Lung (tissue), 12 donors: ENCODE data around the gene ZNF862. TPM values are rescaled to one million over a fixed set of nuclear protein-coding genes. Genes with fewer than 3 reads are reported as not detected.
A peak's percentile ranks its signal among the peaks of the same experiment; 100 is the strongest.

Experiments
- ATAC-seq: fragments of 200-7000 bp; cut with Tn5 transposase; one replicate; pipeline ENCODE4 v1.9.1; 2020; ENCODE audit warnings: moderate number of reproducible peaks; ENCODE audit not compliant: insufficient read depth, low FRiP score
- DNase-seq, 3 donors: peaks; one replicate each; pipeline ENCODE4 v3.0.0-alpha.2; 2013 to 2017
- H3K27ac ChIP-seq, 2 donors: one replicate each; pipeline ENCODE4 v1.5.1; 2013; ENCODE audit warnings: mild to moderate bottlenecking in 2 of 2, moderate library complexity in 2 of 2, control low read depth in 1 of 2, inconsistent platforms in 1 of 2, low read depth in 1 of 2, low read length in 1 of 2
- H3K27me3 ChIP-seq, 3 donors: one replicate each; pipeline ENCODE4 v1.5.1; 2013; ENCODE audit warnings: low read length in 2 of 3; ENCODE audit not compliant: control insufficient read depth in 3 of 3, insufficient read depth in 3 of 3
- H3K36me3 ChIP-seq, 4 donors: one replicate each; pipeline ENCODE4 v1.5.1; 2013; ENCODE audit warnings: low read length in 4 of 4, mild to moderate bottlenecking in 1 of 4, moderate library complexity in 1 of 4; ENCODE audit not compliant: control insufficient read depth in 4 of 4, insufficient read depth in 4 of 4
- H3K4me1 ChIP-seq, 5 donors: one replicate each; pipeline ENCODE4 v1.5.1; 2013; ENCODE audit warnings: low read length in 5 of 5, mild to moderate bottlenecking in 2 of 5, moderate library complexity in 1 of 5; ENCODE audit not compliant: control insufficient read depth in 5 of 5, insufficient read depth in 5 of 5
- H3K4me3 ChIP-seq: one replicate; pipeline ENCODE4 v1.5.1; 2013; ENCODE audit warnings: mild to moderate bottlenecking, control low read depth, moderate library complexity
- H3K9ac ChIP-seq, 2 donors: one replicate each; pipeline ENCODE4 v1.5.1; 2013; ENCODE audit warnings: low read length in 2 of 2, control low read depth in 1 of 2; ENCODE audit not compliant: insufficient read depth in 1 of 2
- H3K9me3 ChIP-seq, 4 donors: one replicate each; pipeline ENCODE4 v1.5.1; 2013; ENCODE audit warnings: low read length in 3 of 4, mild to moderate bottlenecking in 1 of 4, moderate library complexity in 1 of 4; ENCODE audit not compliant: control insufficient read depth in 4 of 4, insufficient read depth in 3 of 4
- WGBS, 2 donors: extraction: QIAGEN DNeasy Blood & Tissue Kit; methylation state at CpG; one replicate each; pipeline ENCODE4 v1.1.7; 2013; 5-methylcytosine and 5-hydroxymethylcytosine counted together
- polyA plus RNA-seq, 2 donors: library from polyadenylated mRNA; stranded (reverse); fragments of 200-250 nt; gene quantifications; one replicate each; pipeline ENCODE4 v1.2.1, GENCODE V29; 2013
- total RNA-seq, 2 donors: library from RNA; depleted of rRNA in 1 of 2; stranded (reverse); fragments of >200 nt in 1 of 2; gene quantifications; one replicate each; pipeline ENCODE4 v1.2.1, GENCODE V29; 2014 to 2021
- TF ChIP-seq, protein P1 (sequence below): IDR thresholded peaks from 2 replicates; pipeline ENCODE4 v1.5.1; 2012; ENCODE audit warnings: mild to moderate bottlenecking; ENCODE audit errors: control extremely low read depth, extremely low read depth
- donor health status: control.
- donor health status: control.
- donor health status: Bipolar disorder and iron deficiency.
- donor health status: healthy.
- donor health status: DM: yes; HTN: yes; CAD: no.

ZNF862 gene
- total and polyA plus RNA-seq, 4 donors = 5.2 to 22.1 (median 10.0) TPM

- Histone ChIP-seq H3K27ac (no peak overlapping the region), H3K27me3 (no peaks in the 10 kb centered on the region), H3K36me3 (peaks cover 7 to 15% (median 9%) of the 10 kb centered on the region in 4 donors), H3K9me3 (no peaks in the 10 kb centered on the region), H3K9ac (no peak overlapping the region), H3K4me1 (peaks cover 0 to 3% (median 0%) of the 10 kb centered on the region in 5 donors), H3K4me3 (no peak overlapping the region)
- WGBS, 2 donors = 89 to 94% methylated on average over 6 of the region's 6 CpGs
- ATAC-seq (no peak), DNase-seq (peak in 1 of 3 donors; percentile 5)
- TF ChIP-seq, protein P1, sequence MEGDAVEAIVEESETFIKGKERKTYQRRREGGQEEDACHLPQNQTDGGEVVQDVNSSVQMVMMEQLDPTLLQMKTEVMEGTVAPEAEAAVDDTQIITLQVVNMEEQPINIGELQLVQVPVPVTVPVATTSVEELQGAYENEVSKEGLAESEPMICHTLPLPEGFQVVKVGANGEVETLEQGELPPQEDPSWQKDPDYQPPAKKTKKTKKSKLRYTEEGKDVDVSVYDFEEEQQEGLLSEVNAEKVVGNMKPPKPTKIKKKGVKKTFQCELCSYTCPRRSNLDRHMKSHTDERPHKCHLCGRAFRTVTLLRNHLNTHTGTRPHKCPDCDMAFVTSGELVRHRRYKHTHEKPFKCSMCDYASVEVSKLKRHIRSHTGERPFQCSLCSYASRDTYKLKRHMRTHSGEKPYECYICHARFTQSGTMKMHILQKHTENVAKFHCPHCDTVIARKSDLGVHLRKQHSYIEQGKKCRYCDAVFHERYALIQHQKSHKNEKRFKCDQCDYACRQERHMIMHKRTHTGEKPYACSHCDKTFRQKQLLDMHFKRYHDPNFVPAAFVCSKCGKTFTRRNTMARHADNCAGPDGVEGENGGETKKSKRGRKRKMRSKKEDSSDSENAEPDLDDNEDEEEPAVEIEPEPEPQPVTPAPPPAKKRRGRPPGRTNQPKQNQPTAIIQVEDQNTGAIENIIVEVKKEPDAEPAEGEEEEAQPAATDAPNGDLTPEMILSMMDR = no peak
Observed at GRCh38 chr7:149849174-149849573, 11.0 kb downstream of the ZNF862 start.

- Histone ChIP-seq H3K27me3 (no peaks in the 10 kb centered on the region), H3K36me3 (peaks cover 7 to 15% (median 9%) of the 10 kb centered on the region in 4 donors), H3K9me3 (no peaks in the 10 kb centered on the region), H3K27ac (no peak overlapping the region), H3K4me1 (peaks cover 0 to 10% (median 3%) of the 10 kb centered on the region in 5 donors), H3K4me3 (no peak overlapping the region), H3K9ac (no peak overlapping the region)
- peak in 1 of 3 donors; percentile 11 for DNase-seq
- TF ChIP-seq, protein P1 = no peak
- no peak for ATAC-seq
- WGBS, 2 donors = 85 to 86% methylated on average over 16 of the region's 16 CpGs
Observed at GRCh38 chr7:149850007-149850594, 11.9 kb downstream of the ZNF862 start.

DNA sequence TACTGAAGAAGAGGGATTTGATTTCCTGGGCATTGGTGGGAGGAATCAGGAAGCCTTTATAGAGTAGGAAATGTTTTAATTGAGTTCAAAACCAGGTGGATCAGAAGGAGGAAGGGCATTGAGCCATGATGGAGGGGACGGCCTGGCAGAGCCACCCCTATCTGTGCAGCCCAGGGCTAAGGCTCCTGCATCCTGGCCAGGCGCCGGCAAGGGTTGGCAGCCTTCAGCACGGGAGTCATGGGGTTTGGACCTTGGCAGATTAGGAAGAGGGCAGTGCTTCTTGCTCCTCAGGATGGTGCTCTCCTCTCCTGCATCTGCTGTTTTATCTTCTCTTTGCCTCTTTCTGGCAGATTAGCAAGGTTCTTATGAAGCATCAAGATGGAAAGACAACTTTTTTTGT is 12.5 kb downstream of the ZNF862 start:
- 80 to 85% methylated on average over 4 of the region's 4 CpGs for WGBS, 2 donors
- TF ChIP-seq, protein P1 = no peak
- H3K4me1 ChIP-seq = peaks cover 0 to 16% (median 3%) of the 10 kb centered on the region in 5 donors
- H3K9ac ChIP-seq = no peak overlapping the region
- no peaks in the 10 kb centered on the region for H3K27me3 ChIP-seq
- H3K27ac ChIP-seq = no peak overlapping the region
- H3K36me3 ChIP-seq = peaks cover 7 to 15% (median 9%) of the 10 kb centered on the region in 4 donors
- no peak overlapping the region for H3K4me3 ChIP-seq
- DNase-seq = peak in 1 of 3 donors; percentile 3
- no peaks in the 10 kb centered on the region for H3K9me3 ChIP-seq
- ATAC-seq = no peak
